HEK293 (cell line): ENCODE data around the gene TRIM47.

ENCODE experiments used
- CTCF ChIA-PET: fragments of 350-600 bp; formaldehyde crosslinking; extraction: SDS; loops from one replicate; lab custom pipeline; 2021; ENCODE audit warnings: antibody characterized with exemption; lab: Yijun Ruan, JAX
- POLR2A ChIA-PET: fragments of 300-600 bp; formaldehyde crosslinking; extraction: SDS; loops from one replicate; lab custom pipeline; 2020; ENCODE audit warnings: antibody characterized with exemption, inconsistent platforms; lab: Yijun Ruan, JAX
- H3K27ac ChIP-seq: fragments of 200-500 bp; sonication (Bioruptor generic); 2 replicates; pipeline ENCODE4 v1.5.1; 2014; ENCODE audit warnings: low read depth, low read length, control low read depth, inconsistent platforms; ENCODE audit errors: extremely low read depth
- H3K36me3 ChIP-seq, 2 experiments: fragments of 200-500 bp in 1 of 2; sonication (Bioruptor generic) in 1 of 2; 1 replicate in 1 of 2; 2 replicates in 1 of 2; pipeline ENCODE4 v1.5.1; 2014 to 2017; ENCODE audit warnings: inconsistent platforms in 2 of 2, low read length in 2 of 2; ENCODE audit not compliant: control insufficient read depth in 2 of 2, insufficient read depth in 1 of 2
- H3K4me1 ChIP-seq: fragments of 200-500 bp; sonication (Bioruptor generic); 2 replicates; pipeline ENCODE4 v1.5.1; 2014; ENCODE audit warnings: mild to moderate bottlenecking, low read length, inconsistent platforms; ENCODE audit not compliant: control insufficient read depth, insufficient read depth
- H3K4me3 ChIP-seq: 2 replicates; pipeline ENCODE4 v1.5.1; 2011; ENCODE audit warnings: low read depth, mild to moderate bottlenecking, control low read depth, low read length, moderate library complexity
- H3K9me3 ChIP-seq: fragments of 200-500 bp; sonication (Bioruptor generic); 2 replicates; pipeline ENCODE4 v1.5.1; 2014; ENCODE audit warnings: low read depth, low read length, inconsistent platforms; ENCODE audit not compliant: control insufficient read depth, insufficient read depth
- GLIS2 ChIP-seq: fragments of 450-650 bp; formaldehyde crosslinking; IDR thresholded peaks from 2 replicates; pipeline ENCODE4 v1.5.1; 2016; ENCODE audit warnings: missing biosample characterization, missing genetic modification characterization
- IKZF3 ChIP-seq: fragments of 450-650 bp; IDR thresholded peaks from 2 replicates; pipeline ENCODE4 v1.5.0; 2018; ENCODE audit warnings: missing biosample characterization, mild to moderate bottlenecking, missing genetic modification characterization, moderate library complexity
- PRDM1 ChIP-seq: fragments of 450-650 bp; formaldehyde crosslinking; IDR thresholded peaks from 2 replicates; pipeline ENCODE4; 2016; ENCODE audit warnings: missing biosample characterization, missing genetic modification characterization
- PRDM2 ChIP-seq: fragments of 450-650 bp; formaldehyde crosslinking; IDR thresholded peaks from 2 replicates; pipeline ENCODE4 v1.5.1; 2016; ENCODE audit warnings: missing biosample characterization, missing genetic modification characterization, borderline replicate concordance
- TRIM28 ChIP-seq: IDR thresholded peaks from 2 replicates; pipeline ENCODE4 v1.6.1; 2011; ENCODE audit warnings: low read length, control low read depth, borderline replicate concordance
- ZIC2 ChIP-seq: fragments of 450-650 bp; formaldehyde crosslinking; IDR thresholded peaks from 2 replicates; pipeline ENCODE4 v1.5.1; 2016; ENCODE audit warnings: missing biosample characterization, missing genetic modification characterization
- ZNF16 ChIP-seq: fragments of 450-650 bp; formaldehyde crosslinking; IDR thresholded peaks from 2 replicates; pipeline ENCODE4 v1.5.1; 2016; ENCODE audit warnings: low read depth, missing biosample characterization, missing genetic modification characterization
- ZNF174 ChIP-seq: fragments of 450-650 bp; formaldehyde crosslinking; IDR thresholded peaks from 2 replicates; pipeline ENCODE4 v1.5.0; 2017; ENCODE audit warnings: missing biosample characterization, mild to moderate bottlenecking, missing genetic modification characterization
- ZNF23 ChIP-seq: fragments of 450-650 bp; formaldehyde crosslinking; IDR thresholded peaks from 2 replicates; pipeline ENCODE4 v1.5.1; 2016; ENCODE audit warnings: missing biosample characterization, missing genetic modification characterization, borderline replicate concordance
- ZNF571 ChIP-seq: fragments of 450-650 bp; formaldehyde crosslinking; IDR thresholded peaks from 2 replicates; pipeline ENCODE4 v1.5.0; 2017; ENCODE audit warnings: missing biosample characterization, missing genetic modification characterization
- ZNF585B ChIP-seq: fragments of 450-650 bp; formaldehyde crosslinking; IDR thresholded peaks from 2 replicates; pipeline ENCODE4 v1.5.1; 2016; ENCODE audit warnings: missing biosample characterization, missing genetic modification characterization
- ZNF596 ChIP-seq: fragments of 450-650 bp; IDR thresholded peaks from 2 replicates; pipeline ENCODE4 v1.5.0; 2018; ENCODE audit warnings: missing biosample characterization, mild to moderate bottlenecking, missing genetic modification characterization, moderate library complexity
- TF ChIP-seq, protein P1 (sequence below): IDR thresholded peaks from 2 replicates; pipeline ENCODE4 v1.6.1; 2011; ENCODE audit warnings: mild to moderate bottlenecking, low read depth, low read length, borderline replicate concordance

Gene TRIM47

GRCh38 chr17:75917917-75918445 lies 39.6 kb upstream of the TRIM47 start:
- Histone ChIP-seq H3K36me3 (peaks cover 18 to 82% of the 10 kb centered on the region in 2 experiments; a peak in 2 of 3 replicates), H3K4me1 (no peaks in the 10 kb centered on the region), H3K4me3 (no peak overlapping the region), H3K27ac (no peak overlapping the region), H3K9me3 (no peaks in the 10 kb centered on the region)
- TF ChIP-seq ZNF23 (tag by site-specific recombination): no peak
- TF ChIP-seq, protein P1, sequence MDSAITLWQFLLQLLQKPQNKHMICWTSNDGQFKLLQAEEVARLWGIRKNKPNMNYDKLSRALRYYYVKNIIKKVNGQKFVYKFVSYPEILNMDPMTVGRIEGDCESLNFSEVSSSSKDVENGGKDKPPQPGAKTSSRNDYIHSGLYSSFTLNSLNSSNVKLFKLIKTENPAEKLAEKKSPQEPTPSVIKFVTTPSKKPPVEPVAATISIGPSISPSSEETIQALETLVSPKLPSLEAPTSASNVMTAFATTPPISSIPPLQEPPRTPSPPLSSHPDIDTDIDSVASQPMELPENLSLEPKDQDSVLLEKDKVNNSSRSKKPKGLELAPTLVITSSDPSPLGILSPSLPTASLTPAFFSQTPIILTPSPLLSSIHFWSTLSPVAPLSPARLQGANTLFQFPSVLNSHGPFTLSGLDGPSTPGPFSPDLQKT: no peak
- no peak for TF ChIP-seq PRDM2 (tag by site-specific recombination)
- no peak for TF ChIP-seq ZNF16 (tag by site-specific recombination)
- no peak for TF ChIP-seq ZNF571 (tag by site-specific recombination)
- no peak for TF ChIP-seq ZIC2 (tag by site-specific recombination)
- TF ChIP-seq ZNF174 (tag by site-specific recombination): no peak
- no peak for TF ChIP-seq ZNF585B (tag by site-specific recombination)
- TF ChIP-seq TRIM28: no peak
- no peak for TF ChIP-seq IKZF3 (tag by site-specific recombination)
- ChIA-PET POLR2A (interaction anchor here (0.5 to 1.2 kb wide), 2 partner anchors 61 to 62 kb away, joined by 4 to 5 read pairs; partner anchors contain the start of genes ACOX1 and TEN1), CTCF (interaction anchor here (0.9 to 1.9 kb wide), 3 partner anchors 9 to 55 kb away, joined by 5 to 6 read pairs (median 5); partner anchors contain the start of gene MRPL38)

GRCh38 chr17:75917141-75917916 lies 38.9 kb upstream of the TRIM47 start:
- ChIA-PET CTCF (interaction anchor here (0.7 to 3.2 kb wide), 6 partner anchors 10 to 89 kb away, joined by 3 to 16 read pairs (median 6); partner anchors contain the start of gene MRPL38), POLR2A (interaction anchor here (0.5 to 1.8 kb wide), 3 partner anchors 12 to 63 kb away, joined by 4 to 8 read pairs (median 5); partner anchors contain the start of genes ACOX1, MRPL38 and TEN1)
- H3K9me3 ChIP-seq: no peaks in the 10 kb centered on the region
- no peak overlapping the region for H3K4me3 ChIP-seq
- no peaks in the 10 kb centered on the region for H3K4me1 ChIP-seq
- peaks cover 19 to 80% of the 10 kb centered on the region in 2 experiments; a peak in 2 of 3 replicates for H3K36me3 ChIP-seq
- TF ChIP-seq PRDM1: no peak
- no peak for TF ChIP-seq ZNF16 (tag by site-specific recombination)
- TF ChIP-seq ZNF596 (tag by site-specific recombination): no peak
- TF ChIP-seq GLIS2 (tag by site-specific recombination): peak; percentile 41; the same call in 1 of the 2 replicates
- H3K27ac ChIP-seq: no peak overlapping the region
